ENCODE measurements around the gene MAP2K1. TPM values are rescaled to one million over a fixed set of nuclear protein-coding genes. Genes with fewer than 3 reads are reported as not detected.
A peak's percentile ranks its signal among the peaks of the same experiment; 100 is the strongest.

MAP2K1 gene
- total RNA-seq, 6 experiments from 2014 or later, result 45.2 to 64.7 (median 49.5) TPM

DNA sequence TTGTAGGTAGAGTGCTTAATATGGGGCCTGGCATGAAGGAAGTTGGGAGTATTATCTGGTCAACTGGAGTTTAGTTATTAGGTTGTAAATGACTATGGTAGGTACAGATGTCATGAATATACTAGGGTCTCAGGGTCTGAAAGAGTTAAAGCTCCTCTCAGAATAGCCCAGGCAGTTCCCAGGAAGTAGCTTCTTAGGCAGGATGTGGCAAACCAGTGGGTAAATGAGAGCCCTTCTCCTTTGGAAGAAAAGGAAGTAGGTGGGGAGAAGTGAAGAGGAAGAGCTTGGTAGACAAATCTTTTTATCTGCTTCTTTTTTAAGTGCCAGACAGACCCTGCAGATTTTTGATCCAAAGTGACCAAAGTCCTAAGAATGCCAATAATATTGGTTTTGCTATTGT, 24.5 kb downstream of the MAP2K1 start:
- peak overlapping the region; percentile 14; the same call in 1 of the 2 replicates for H3K27ac Mint-ChIP-seq
- H3K4me1 Mint-ChIP-seq (ENCODE audit: low read depth), result peaks cover 24% of the 10 kb centered on the region
- peaks cover 26% of the 10 kb centered on the region for H3K36me3 Mint-ChIP-seq (ENCODE audit: low read depth)
- TF ChIP-seq, protein P1, sequence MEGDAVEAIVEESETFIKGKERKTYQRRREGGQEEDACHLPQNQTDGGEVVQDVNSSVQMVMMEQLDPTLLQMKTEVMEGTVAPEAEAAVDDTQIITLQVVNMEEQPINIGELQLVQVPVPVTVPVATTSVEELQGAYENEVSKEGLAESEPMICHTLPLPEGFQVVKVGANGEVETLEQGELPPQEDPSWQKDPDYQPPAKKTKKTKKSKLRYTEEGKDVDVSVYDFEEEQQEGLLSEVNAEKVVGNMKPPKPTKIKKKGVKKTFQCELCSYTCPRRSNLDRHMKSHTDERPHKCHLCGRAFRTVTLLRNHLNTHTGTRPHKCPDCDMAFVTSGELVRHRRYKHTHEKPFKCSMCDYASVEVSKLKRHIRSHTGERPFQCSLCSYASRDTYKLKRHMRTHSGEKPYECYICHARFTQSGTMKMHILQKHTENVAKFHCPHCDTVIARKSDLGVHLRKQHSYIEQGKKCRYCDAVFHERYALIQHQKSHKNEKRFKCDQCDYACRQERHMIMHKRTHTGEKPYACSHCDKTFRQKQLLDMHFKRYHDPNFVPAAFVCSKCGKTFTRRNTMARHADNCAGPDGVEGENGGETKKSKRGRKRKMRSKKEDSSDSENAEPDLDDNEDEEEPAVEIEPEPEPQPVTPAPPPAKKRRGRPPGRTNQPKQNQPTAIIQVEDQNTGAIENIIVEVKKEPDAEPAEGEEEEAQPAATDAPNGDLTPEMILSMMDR (IDR thresholded peaks at IDR 0.05), result no peak
- no peak for DNase-seq
- H3K27me3 Mint-ChIP-seq (ENCODE audit: insufficient read depth), result no peaks in the 10 kb centered on the region; the same call in 1 of the 2 replicates
- no peak overlapping the region for H3K4me3 Mint-ChIP-seq
- H3K9me3 Mint-ChIP-seq, result peaks cover 5% of the 10 kb centered on the region

DNA sequence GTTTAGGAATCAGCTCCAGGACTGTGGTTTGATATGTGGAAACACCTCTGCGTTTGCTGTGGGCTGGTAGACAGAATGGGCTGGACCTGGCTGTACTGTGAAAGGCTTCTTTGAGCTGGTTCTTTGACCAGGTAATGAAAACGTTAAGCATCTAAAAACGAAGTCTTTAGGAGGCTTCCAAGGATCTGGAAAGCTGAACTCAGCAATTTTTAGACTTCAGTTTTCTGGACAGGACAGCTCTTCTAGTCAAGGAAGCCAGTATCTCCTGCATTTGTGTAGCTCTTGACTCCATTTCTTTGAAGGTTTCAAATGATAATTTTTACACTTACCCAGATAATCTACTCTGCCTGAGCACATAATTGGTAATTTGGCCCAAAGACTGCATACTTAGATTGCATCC, 25.5 kb downstream of the MAP2K1 start:
- Mint-ChIP-seq H3K27me3 (ENCODE audit: insufficient read depth) (no peaks in the 10 kb centered on the region; the same call in 1 of the 2 replicates), H3K4me3 (no peak overlapping the region), H3K27ac (no peak overlapping the region), H3K9me3 (peaks cover 5% of the 10 kb centered on the region), H3K36me3 (ENCODE audit: low read depth) (peaks cover 26% of the 10 kb centered on the region), H3K4me1 (ENCODE audit: low read depth) (peaks cover 21% of the 10 kb centered on the region)
- TF ChIP-seq, protein P1 (IDR thresholded peaks at IDR 0.05), result no peak
- no peak for DNase-seq

DNA sequence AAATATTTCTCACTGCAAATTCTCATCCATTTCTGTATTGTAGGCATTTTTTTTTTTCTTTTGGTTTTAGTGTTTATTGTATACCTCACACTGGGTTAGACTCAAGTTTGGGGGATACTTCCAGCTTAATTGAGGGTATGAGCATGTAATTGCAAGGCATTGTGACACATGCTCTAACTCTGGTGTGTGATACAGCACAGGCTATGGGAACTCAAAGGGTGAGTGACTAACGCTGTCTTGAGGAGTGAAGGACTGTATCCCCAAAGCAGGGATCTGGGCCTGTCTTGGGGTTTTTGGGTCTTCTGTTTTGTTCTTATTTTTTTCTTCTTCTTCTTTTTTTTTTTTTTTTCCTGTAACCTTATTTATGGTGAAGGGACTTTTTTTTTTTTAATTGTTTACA, 26.9 kb downstream of the MAP2K1 start:
- no peak for DNase-seq
- TF ChIP-seq, protein P1 (IDR thresholded peaks at IDR 0.05), result no peak

DNA sequence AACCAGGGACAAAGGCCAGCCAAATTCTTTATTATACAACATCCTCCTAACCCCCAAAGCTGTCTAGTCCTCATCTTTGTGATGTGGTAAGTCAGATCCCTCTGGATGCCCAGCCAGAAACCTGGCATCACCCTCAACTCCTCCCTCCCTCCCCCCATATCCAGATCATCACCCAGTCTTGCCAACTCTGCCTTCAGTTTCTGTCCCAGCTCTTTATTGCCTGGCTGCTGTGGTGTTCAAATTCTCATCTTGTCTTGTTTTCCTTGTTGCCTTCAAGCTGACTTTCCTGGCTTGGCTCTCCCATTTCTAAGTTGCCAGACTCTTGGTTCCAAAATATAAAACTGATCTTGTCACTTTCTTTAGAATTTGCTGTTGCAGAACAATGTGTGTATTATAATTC, 28.6 kb downstream of the MAP2K1 start:
- peaks cover 23% of the 10 kb centered on the region for H3K4me1 Mint-ChIP-seq (ENCODE audit: low read depth)
- no peak overlapping the region for H3K4me3 Mint-ChIP-seq
- DNase-seq, result no peak
- H3K27ac Mint-ChIP-seq, result no peak overlapping the region
- H3K27me3 Mint-ChIP-seq (ENCODE audit: insufficient read depth), result no peaks in the 10 kb centered on the region
- TF ChIP-seq, protein P1 (IDR thresholded peaks at IDR 0.05), result no peak
- peaks cover 5% of the 10 kb centered on the region for H3K9me3 Mint-ChIP-seq
- peaks cover 26% of the 10 kb centered on the region for H3K36me3 Mint-ChIP-seq (ENCODE audit: low read depth)

More for the DNA sequence above, 26.9 kb downstream of the MAP2K1 start:
- no peaks in the 10 kb centered on the region; the same call in 1 of the 2 replicates for H3K27me3 Mint-ChIP-seq (ENCODE audit: insufficient read depth)
- H3K4me3 Mint-ChIP-seq, result no peak overlapping the region
- H3K36me3 Mint-ChIP-seq (ENCODE audit: low read depth), result peaks cover 26% of the 10 kb centered on the region
- no peak overlapping the region for H3K27ac Mint-ChIP-seq
- H3K4me1 Mint-ChIP-seq (ENCODE audit: low read depth), result peaks cover 30% of the 10 kb centered on the region
- H3K9me3 Mint-ChIP-seq, result peaks cover 5% of the 10 kb centered on the region

DNA sequence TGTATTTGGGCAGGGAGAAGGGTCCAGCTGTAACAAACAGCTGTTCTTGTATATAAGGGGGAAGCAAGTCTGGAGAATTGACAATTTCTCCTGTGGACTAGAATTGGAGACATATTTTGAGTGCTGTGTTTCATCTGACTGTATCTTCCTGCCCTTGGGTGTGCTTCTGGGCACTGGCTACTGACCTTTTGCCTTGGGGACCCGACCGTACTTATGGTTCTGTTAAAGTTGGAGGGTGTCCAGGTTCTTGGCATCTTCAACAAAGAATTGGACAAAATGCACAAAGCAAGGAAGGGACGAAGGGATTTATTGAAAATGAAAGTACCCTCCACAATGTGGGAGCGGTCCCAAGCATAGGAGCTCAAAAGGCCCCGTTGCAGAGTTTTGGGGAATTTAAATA, 31.0 kb downstream of the MAP2K1 start:
- H3K27me3 Mint-ChIP-seq (ENCODE audit: insufficient read depth), result no peaks in the 10 kb centered on the region
- peaks cover 26% of the 10 kb centered on the region for H3K36me3 Mint-ChIP-seq (ENCODE audit: low read depth)
- DNase-seq, result no peak
- H3K4me3 Mint-ChIP-seq, result peak overlapping the region; percentile 63; the same call in 1 of the 2 replicates
- H3K27ac Mint-ChIP-seq, result peak overlapping the region; percentile 29; the same call in 1 of the 2 replicates
- TF ChIP-seq, protein P1 (IDR thresholded peaks at IDR 0.05), result no peak
- peaks cover 5% of the 10 kb centered on the region for H3K9me3 Mint-ChIP-seq
- peaks cover 10% of the 10 kb centered on the region for H3K4me1 Mint-ChIP-seq (ENCODE audit: low read depth)

DNA sequence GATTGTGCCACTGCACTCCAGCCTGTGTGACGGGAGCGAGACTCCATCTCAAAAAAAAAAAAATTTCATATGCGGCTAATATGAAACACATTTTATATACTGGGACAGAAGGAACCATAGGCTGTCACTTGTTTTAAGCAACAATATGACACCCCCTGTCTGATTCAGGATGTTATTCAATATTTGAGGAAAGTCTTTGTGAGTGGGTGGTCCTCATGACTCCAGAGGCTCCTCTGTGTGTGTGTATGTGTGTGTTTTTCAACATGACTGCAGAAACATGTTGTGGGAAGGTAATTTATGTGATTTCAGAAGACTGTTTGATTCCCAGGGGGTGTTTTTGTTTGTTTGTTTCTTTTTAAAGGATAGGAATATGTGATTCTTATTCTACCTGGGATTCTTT, 32.8 kb downstream of the MAP2K1 start:
- TF ChIP-seq, protein P1 (IDR thresholded peaks at IDR 0.05), result no peak
- Mint-ChIP-seq H3K36me3 (ENCODE audit: low read depth) (peaks cover 12% of the 10 kb centered on the region), H3K4me3 (no peak overlapping the region), H3K9me3 (no peaks in the 10 kb centered on the region), H3K4me1 (ENCODE audit: low read depth) (peaks cover 10% of the 10 kb centered on the region), H3K27ac (no peak overlapping the region), H3K27me3 (ENCODE audit: insufficient read depth) (no peaks in the 10 kb centered on the region)
- DNase-seq, result no peak
